GM19372 (cell line): Measurements from ENCODE around the gene GTF3C1.
"Not testable (repeated sequence)": the region's sequence is repeated elsewhere in the genome, so short reads cannot be mapped to it uniquely, and the experiment has no call there.

ENCODE experiments used
- ATAC-seq: cut with Tn5 transposase; IDR thresholded peaks from one replicate; pipeline ENCODE4 v1.9.1; 2021; ENCODE audit warnings: mild to moderate bottlenecking, low read depth, moderate library complexity; ENCODE audit not compliant: unreplicated experiment

GTF3C1 gene

GRCh38 chr16:27450196-27450549, 99.5 kb downstream of the GTF3C1 start:
- ATAC-seq = peak; percentile 11

- peak; percentile 53 for ATAC-seq
These were observed 100.1 kb downstream of the GTF3C1 start for GRCh38 chr16:27449434-27450195.

- no peak for ATAC-seq
These were observed 100.9 kb downstream of the GTF3C1 start for GRCh38 chr16:27448532-27449433.

- ATAC-seq = no peak
These were observed 102.4 kb downstream of the GTF3C1 start for GRCh38 chr16:27447301-27447700.

- ATAC-seq = no peak
These were observed 103.0 kb downstream of the GTF3C1 start for GRCh38 chr16:27446721-27447120.

- no peak for ATAC-seq
These were observed 104.1 kb downstream of the GTF3C1 start for GRCh38 chr16:27445502-27446175.

- no peak for ATAC-seq
These were observed 105.2 kb downstream of the GTF3C1 start for GRCh38 chr16:27444470-27444869.

- no peak for ATAC-seq
These were observed 105.7 kb downstream of the GTF3C1 start for GRCh38 chr16:27444015-27444414.

- no peak for ATAC-seq
These were observed 107.7 kb downstream of the GTF3C1 start for GRCh38 chr16:27441998-27442397.

GRCh38 chr16:27441276-27441675, 108.4 kb downstream of the GTF3C1 start:
- no peak for ATAC-seq

GRCh38 chr16:27439271-27440018, 110.3 kb downstream of the GTF3C1 start:
- no peak for ATAC-seq

- no peak for ATAC-seq
These were observed 111.8 kb downstream of the GTF3C1 start for GRCh38 chr16:27437946-27438345.

- no peak for ATAC-seq
These were observed 112.6 kb downstream of the GTF3C1 start for GRCh38 chr16:27436921-27437650.

GRCh38 chr16:27436065-27436464, 113.6 kb downstream of the GTF3C1 start:
- ATAC-seq = no peak

- not testable (repeated sequence) for ATAC-seq
These were observed 114.6 kb downstream of the GTF3C1 start for GRCh38 chr16:27435146-27435545.

- ATAC-seq = no peak
These were observed 115.3 kb downstream of the GTF3C1 start for GRCh38 chr16:27434141-27435051.

- ATAC-seq = no peak
These were observed 116.1 kb downstream of the GTF3C1 start for GRCh38 chr16:27433636-27434035.

- not testable (repeated sequence) for ATAC-seq
These were observed 116.5 kb downstream of the GTF3C1 start for GRCh38 chr16:27433191-27433590.

- ATAC-seq = no peak
These were observed 117.2 kb downstream of the GTF3C1 start for GRCh38 chr16:27432558-27432957.
